GM12878 (cell line): Measurements from ENCODE around the gene LENEP. TPM values are rescaled to one million over a fixed set of nuclear protein-coding genes. Genes with fewer than 3 reads are reported as not detected.

Experiments
- ATAC-seq: fragments of 200-7000 bp; cut with Tn5 transposase; 3 replicates; pipeline ENCODE4 v1.9.1; 2020; ENCODE audit warnings: mild to moderate bottlenecking, moderate library complexity
- BruUV-seq: library from RNA; stranded (reverse); fragments of 400-500 nt; replicated peaks from 2 replicates; lab custom pipeline; 2021; lab: Mats Ljungman, UMichigan
- CTCF ChIA-PET: fragments of 300-600 bp; sonication (Branson Sonifier 250); formaldehyde crosslinking; extraction: SDS; loops from one replicate; lab custom pipeline; 2021; ENCODE audit warnings: inconsistent platforms; lab: Yijun Ruan, JAX
- POLR2A ChIA-PET: fragments of 350-600 bp; formaldehyde crosslinking; extraction: SDS; loops from one replicate; lab custom pipeline; 2021; ENCODE audit warnings: inconsistent platforms; lab: Charles Lee
- RAD21 ChIA-PET: fragments of 300-600 bp; sonication (Branson Sonifier 250); formaldehyde crosslinking; loops from one replicate; lab custom pipeline; 2023; ENCODE audit warnings: antibody characterized with exemption; ENCODE audit not compliant: unreplicated experiment; lab: Charles Lee
- SMC1A ChIA-PET: fragments of 300-600 bp; sonication (Branson Sonifier 250); formaldehyde crosslinking; loops from one replicate; lab custom pipeline; 2023; ENCODE audit not compliant: unreplicated experiment, uncharacterized antibody; lab: Charles Lee
- DNase-seq: peaks from one replicate; pipeline ENCODE4 v3.0.0-alpha.2; 2011; ENCODE audit warnings: low read depth, low spot score
- FAIRE-seq: peaks from 3 replicates; lab custom pipeline; 2011; peaks lifted over from hg19 to GRCh38; lab: Jason Lieb, UNC
- H2AFZ ChIP-seq: 2 replicates; pipeline ENCODE4 v1.6.0; 2011; ENCODE audit warnings: low read depth, low read length, control low read depth; ENCODE audit not compliant: control insufficient read depth
- H3K27ac ChIP-seq: 2 replicates; pipeline ENCODE4 v1.5.1; 2011; ENCODE audit warnings: control low read depth; ENCODE audit not compliant: control insufficient read depth, insufficient read depth
- H3K27me3 ChIP-seq, 2 experiments: replicated peaks in 1 of 2; 2 replicates each; pipeline versions ENCODE4 v1.6.0 to v1.6.1; 2011; ENCODE audit warnings: low read length in 1 of 2; ENCODE audit not compliant: control insufficient read depth in 2 of 2, insufficient read depth in 2 of 2
- H3K36me3 ChIP-seq, 2 experiments: 2 replicates each; pipeline ENCODE4 v1.5.1; 2011; ENCODE audit warnings: low read length in 1 of 2; ENCODE audit not compliant: control insufficient read depth in 2 of 2, insufficient read depth in 2 of 2
- H3K4me1 ChIP-seq: 2 replicates; pipeline ENCODE4 v1.6.1; 2011; ENCODE audit warnings: mild to moderate bottlenecking, low read length, moderate library complexity, mixed read lengths; ENCODE audit not compliant: control insufficient read depth, insufficient read depth
- H3K4me2 ChIP-seq: 2 replicates; pipeline ENCODE4 v1.6.0; 2011; ENCODE audit warnings: control low read depth; ENCODE audit not compliant: control insufficient read depth, insufficient read depth
- H3K4me3 ChIP-seq: fragments of 200-600 bp; sonication (generic); 2 replicates; pipeline ENCODE4 v1.5.1; 2016
- H3K79me2 ChIP-seq: 2 replicates; pipeline ENCODE4 v1.6.0; 2011; ENCODE audit warnings: low read length; ENCODE audit not compliant: control insufficient read depth, insufficient read depth
- H3K9ac ChIP-seq: 2 replicates; pipeline ENCODE4 v1.8.0; 2011; ENCODE audit warnings: low read length, control low read depth, mixed read lengths; ENCODE audit not compliant: control insufficient read depth, insufficient read depth
- H3K9me3 ChIP-seq: replicated peaks from 3 replicates; pipeline ENCODE4 v1.5.1; 2011; ENCODE audit warnings: mild to moderate bottlenecking, low read length; ENCODE audit not compliant: control insufficient read depth, insufficient read depth
- H4K20me1 ChIP-seq: 2 replicates; pipeline ENCODE4 v1.6.0; 2011; ENCODE audit not compliant: control insufficient read depth, insufficient read depth
- BRCA1 ChIP-seq: IDR thresholded peaks from 2 replicates; pipeline ENCODE4 v1.6.1; 2011; ENCODE audit warnings: low read depth, low read length, improper control_type of control experiment
- CBX3 ChIP-seq: fragments of 200-600 bp; sonication (generic); IDR thresholded peaks from 2 replicates; pipeline ENCODE4 v1.6.1; 2016; ENCODE audit warnings: low read depth, borderline replicate concordance
- CEBPB ChIP-seq, 2 experiments: fragments of 150-350 bp in 1 of 2; IDR thresholded peaks; 2 replicates each; pipeline ENCODE4 v1.6.1; 2012 to 2014; ENCODE audit warnings: low read depth in 2 of 2, low read length in 2 of 2, borderline replicate concordance in 1 of 2, inconsistent platforms in 1 of 2
- CEBPZ ChIP-seq: fragments of 150-350 bp; IDR thresholded peaks from 2 replicates; pipeline ENCODE4 v1.6.1; 2016; ENCODE audit warnings: low read depth, low read length
- CHD1 ChIP-seq: IDR thresholded peaks from 2 replicates; pipeline ENCODE4 v1.6.1; 2012; ENCODE audit warnings: low read depth, low read length, improper control_type of control experiment
- CREM ChIP-seq: IDR thresholded peaks from 2 replicates; pipeline ENCODE4 v1.6.1; 2014; ENCODE audit warnings: antibody characterized with exemption, low read depth
- FOS ChIP-seq: IDR thresholded peaks from 3 replicates; pipeline ENCODE4 v1.6.1; 2011; ENCODE audit warnings: borderline replicate concordance; ENCODE audit not compliant: insufficient read length; ENCODE audit errors: extremely low read depth
- FOXM1 ChIP-seq: IDR thresholded peaks from 2 replicates; pipeline ENCODE4 v1.6.1; 2012; ENCODE audit warnings: low read depth, mild to moderate bottlenecking, inconsistent platforms, low read length, moderate library complexity
- IKZF2 ChIP-seq, 2 experiments: fragments of 450-650 bp; IDR thresholded peaks; 2 replicates each; pipeline ENCODE4 v1.6.1; 2017; ENCODE audit warnings: mild to moderate bottlenecking in 2 of 2, moderate library complexity in 2 of 2
- IRF4 ChIP-seq: IDR thresholded peaks from 2 replicates; pipeline ENCODE4 v1.6.1; 2011; ENCODE audit warnings: low read depth, low read length
- MTA3 ChIP-seq: IDR thresholded peaks from 2 replicates; pipeline ENCODE4 v1.6.1; 2012; ENCODE audit warnings: low read length, inconsistent platforms, borderline replicate concordance
- NBN ChIP-seq: fragments of 450-650 bp; IDR thresholded peaks from 2 replicates; pipeline ENCODE4 v1.6.1; 2016
- NFYA ChIP-seq: IDR thresholded peaks from 2 replicates; pipeline ENCODE4 v1.6.1; 2011; ENCODE audit warnings: low read depth, mild to moderate bottlenecking, low read length, improper control_type of control experiment, borderline replicate concordance
- POLR2AphosphoS5 ChIP-seq: IDR thresholded peaks from 2 replicates; pipeline ENCODE4 v1.6.1; 2011; ENCODE audit warnings: mild to moderate bottlenecking, low read length, inconsistent platforms
- RCOR1 ChIP-seq: conservative IDR thresholded peaks from 2 replicates; pipeline ENCODE4 v1.6.1; 2012; ENCODE audit warnings: low read depth, low read length, improper control_type of control experiment
- SIN3A ChIP-seq: IDR thresholded peaks from 2 replicates; pipeline ENCODE4 v1.6.1; 2012; ENCODE audit warnings: low read depth, low read length, improper control_type of control experiment
- SMC3 ChIP-seq: IDR thresholded peaks from 2 replicates; pipeline ENCODE4 v1.6.1; 2011; ENCODE audit warnings: low read length, improper control_type of control experiment, borderline replicate concordance
- ZNF622 ChIP-seq: fragments of 450-650 bp; IDR thresholded peaks from 2 replicates; pipeline ENCODE4 v1.6.1; 2017; ENCODE audit warnings: mild to moderate bottlenecking, inconsistent platforms
- ZSCAN29 ChIP-seq: fragments of 450-650 bp; IDR thresholded peaks from 2 replicates; pipeline ENCODE4 v1.6.1; 2017; ENCODE audit warnings: mild to moderate bottlenecking, moderate library complexity
- WGBS: methylation state at CpG from one replicate; pipeline ENCODE4 v1.1.6; 2016; ENCODE audit warnings: low lambda C conversion rate; ENCODE audit not compliant: insufficient replicate concordance, insufficient coverage; ENCODE audit errors: missing lambda C conversion rate; 5-methylcytosine and 5-hydroxymethylcytosine counted together
- in situ Hi-C: fragments of 300-500 bp; cut with MboI; formaldehyde crosslinking; loops from 9 replicates; pipeline ENCODE4 v1.14.3; 2018; ENCODE audit warnings: mixed read lengths
- intact Hi-C: fragments of 100-400 bp; cut with micrococcal nuclease; formaldehyde crosslinking; loops from one replicate; pipeline ENCODE4 v1.14.2; 2022; ENCODE audit not compliant: unreplicated experiment
- polyA plus RNA-seq, 11 experiments: library from polyadenylated mRNA; depleted of rRNA in 4 of 11; unstranded in 6 of 11; stranded (reverse) in 5 of 11; fragments of >200 nt; fragmentation: Nextera tagmentation in 4 of 11; fragmentation: Illumina TruSeq in 1 of 11; extraction: Ambion mirVana in 4 of 11; extraction: Trizol in 1 of 11; gene quantifications; 1 replicate in 1 of 11; 2 replicates in 10 of 11; pipeline versions ENCODE4 v1.2.1 to v1.2.3, GENCODE V29; 2011 to 2016; ENCODE audit warnings: inconsistent platforms in 2 of 11, missing spikeins in 2 of 11, low read depth in 1 of 11
- total RNA-seq, 4 experiments: library from RNA; depleted of rRNA in 3 of 4; stranded (reverse); fragments of >200 nt in 3 of 4; fragmentation: Illumina TruSeq in 1 of 4; extraction: Trizol in 1 of 4; gene quantifications; 2 replicates each; pipeline versions ENCODE4 v1.2.1 to v1.2.3, GENCODE V29; 2013 to 2021

The LENEP gene
- total and polyA plus RNA-seq, 10 of the 15 experiments (the other 5 are each of a cell fraction or from before 2014, with no cell fraction given) = 0.27 to 1.1 (median 0.64) TPM; not detected in 7

- TF ChIP-seq SIN3A (no peak), BRCA1 (no peak)
Observed at GRCh38 chr1:154969860-154970452, 23.4 kb upstream of the LENEP start (continued).

GRCh38 chr1:154970631-154971340, 22.6 kb upstream of the LENEP start, which contains the start of gene SHC1:
Gene SHC1 (minus strand): TSS chr1:154970747. CDS start chr1:154970526, 221 bp downstream.
- H3K4me1 ChIP-seq = peaks cover 22% of the 10 kb centered on the region
- FAIRE-seq = no peak
- TF ChIP-seq MTA3 (no peak), NBN (peak; percentile 40; the same call in 1 of the 2 replicates), CEBPZ (no peak), FOXM1 (no peak), RCOR1 (no peak), CBX3 (no peak), ZSCAN29 (no peak), IKZF2 (IDR thresholded peaks at IDR 0.05) (no peak), POLR2AphosphoS5 (peak; percentile 63; the same call in 1 of the 2 replicates), ZNF622 (no peak), IRF4 (no peak), CREM (no peak), NFYA (no peak), FOS (no peak), CHD1 (no peak), SMC3 (0 out of 2 replicates have a peak, but pooled peaks have one; percentile 3), CEBPB (IDR thresholded peaks at IDR 0.05; ENCODE audit: borderline replicate concordance in 1 of 2, low read depth in 2 of 2, low read length in 2 of 2) (no peak)

More at GRCh38 chr1:154970631-154971340, 22.6 kb upstream of the LENEP start, which contains the start of gene SHC1:
- RAD21 ChIA-PET = interaction anchor here (0.9 to 2.8 kb wide), 14 partner anchors 10 to 114 kb away, joined by 3 to 20 read pairs (median 4); partner anchors contain the start of genes FLAD1, PBXIP1, PMVK and PYGO2
- POLR2A ChIA-PET = interaction anchor here (0.6 to 9.8 kb wide), 17 partner anchors 9 to 342 kb away, joined by 3 to 140 read pairs (median 5); partner anchors contain the start of genes CLK2, FLAD1, PBXIP1 and PMVK
- peak within 1 kb of the TSS; percentile 65 for H3K27ac ChIP-seq
- ATAC-seq (peak; percentile 67), DNase-seq (no peak)
- no peaks in the 10 kb centered on the region for H4K20me1 ChIP-seq
- in situ Hi-C loops = no loop called here
- H3K27me3 ChIP-seq = no peaks in the 10 kb centered on the region
- H3K79me2 ChIP-seq = peaks cover 51% of the 10 kb centered on the region
- intact Hi-C loops = loop anchor here (5.0 kb wide), 1 partner anchor 92 kb away; the partner anchor contains the start of gene EFNA4
- peaks cover 4 to 12% of the 10 kb centered on the region in 2 experiments; a peak in 3 of 4 replicates for H3K36me3 ChIP-seq
- no TSS peak for BruUV-seq
- H2AFZ ChIP-seq = peak within 1 kb of the TSS; percentile 38
- peak within 1 kb of the TSS; percentile 63 for H3K4me3 ChIP-seq
- peak within 1 kb of the TSS; percentile 74 for H3K4me2 ChIP-seq
- no peaks in the 10 kb centered on the region for H3K9me3 ChIP-seq
- CTCF ChIA-PET = interaction anchor here (0.6 to 20.6 kb wide), 14 partner anchors 9 to 202 kb away, joined by 3 to 226 read pairs (median 4); partner anchors contain the start of genes ADAM15, KRTCAP2, LENEP and PBXIP1
- WGBS = 35% methylated on average over 14 of the region's 15 CpGs
- H3K9ac ChIP-seq = peak within 1 kb of the TSS; percentile 52
- SMC1A ChIA-PET = interaction anchor here (0.9 to 3.2 kb wide), 9 partner anchors 8 to 411 kb away, joined by 3 to 21 read pairs (median 5); partner anchors contain the start of genes FLAD1, PBXIP1 and PYGO2
